Fibroblast of villous mesenchyme (primary cell): ENCODE data around the gene UBXN2A. TPM values are rescaled to one million over a fixed set of nuclear protein-coding genes. Genes with fewer than 3 reads are reported as not detected.

ENCODE experiments used
- DNase-seq: peaks from one replicate; pipeline ENCODE4 v3.0.0-alpha.2; 2010; ENCODE audit warnings: low read depth
- H3K4me3 ChIP-seq: 2 replicates; pipeline ENCODE4 v1.5.1; 2011; ENCODE audit warnings: low read depth, mild to moderate bottlenecking, low read length
- small RNA-seq: library from RNA; depleted of rRNA; stranded (forward); fragments of <200 nt; gene quantifications from one replicate; pipeline ENCODE3, GENCODE V24; 2012
- total RNA-seq: library from RNA; depleted of rRNA; stranded (reverse); fragments of >200 nt; gene quantifications from 2 replicates; pipeline ENCODE4 v1.2.3, GENCODE V29; 2012
- TF ChIP-seq, protein P1 (sequence below): IDR thresholded peaks from 2 replicates; pipeline ENCODE4 v1.5.1; 2012; ENCODE audit warnings: low read depth, mild to moderate bottlenecking, low read length; ENCODE audit not compliant: insufficient read depth

The UBXN2A gene
- total RNA-seq, 1 donor: 18.1 TPM

- no peak overlapping the region for H3K4me3 ChIP-seq
- no peak for DNase-seq
- TF ChIP-seq, protein P1, sequence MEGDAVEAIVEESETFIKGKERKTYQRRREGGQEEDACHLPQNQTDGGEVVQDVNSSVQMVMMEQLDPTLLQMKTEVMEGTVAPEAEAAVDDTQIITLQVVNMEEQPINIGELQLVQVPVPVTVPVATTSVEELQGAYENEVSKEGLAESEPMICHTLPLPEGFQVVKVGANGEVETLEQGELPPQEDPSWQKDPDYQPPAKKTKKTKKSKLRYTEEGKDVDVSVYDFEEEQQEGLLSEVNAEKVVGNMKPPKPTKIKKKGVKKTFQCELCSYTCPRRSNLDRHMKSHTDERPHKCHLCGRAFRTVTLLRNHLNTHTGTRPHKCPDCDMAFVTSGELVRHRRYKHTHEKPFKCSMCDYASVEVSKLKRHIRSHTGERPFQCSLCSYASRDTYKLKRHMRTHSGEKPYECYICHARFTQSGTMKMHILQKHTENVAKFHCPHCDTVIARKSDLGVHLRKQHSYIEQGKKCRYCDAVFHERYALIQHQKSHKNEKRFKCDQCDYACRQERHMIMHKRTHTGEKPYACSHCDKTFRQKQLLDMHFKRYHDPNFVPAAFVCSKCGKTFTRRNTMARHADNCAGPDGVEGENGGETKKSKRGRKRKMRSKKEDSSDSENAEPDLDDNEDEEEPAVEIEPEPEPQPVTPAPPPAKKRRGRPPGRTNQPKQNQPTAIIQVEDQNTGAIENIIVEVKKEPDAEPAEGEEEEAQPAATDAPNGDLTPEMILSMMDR: no peak
Observed at GRCh38 chr2:24052951-24053350, 112.7 kb downstream of the UBXN2A start.

Small RNA genes within 50 kb of the gene (small RNA-seq; reads per million reads assigned to genes)
- gene RN7SL610P (not detected), gene RNU6-370P (not detected)

Other genes starting within 250 kb of the UBXN2A start
- 12.9 and 16.0 TPM in 2 replicates for gene ATAD2B, start 13.3 kb upstream of the UBXN2A start, total RNA-seq
- under 0.01 and 0.32 TPM in 2 replicates for gene MFSD2B, start 69.6 kb downstream of the UBXN2A start, total RNA-seq
- 7.7 and 14.7 TPM in 2 replicates for gene WDCP, start 106.9 kb downstream of the UBXN2A start, total RNA-seq
- gene FKBP1B, start 109.3 kb downstream of the UBXN2A start, total RNA-seq: 6.0 and 9.3 TPM in 2 replicates
- gene SF3B6, start 135.9 kb downstream of the UBXN2A start, total RNA-seq: 112 and 146 TPM in 2 replicates
- 66.9 and 79.9 TPM in 2 replicates for gene TP53I3, start 144.4 kb downstream of the UBXN2A start, total RNA-seq
- 0.43 and 0.64 TPM in 2 replicates for gene PFN4, start 182.9 kb downstream of the UBXN2A start, total RNA-seq
- 8.1 and 14.2 TPM in 2 replicates for gene FAM228B, start 183.0 kb downstream of the UBXN2A start, total RNA-seq
- gene FAM228A, start 234.6 kb downstream of the UBXN2A start, total RNA-seq: 0.43 and 0.64 TPM in 2 replicates